Measurements from ENCODE around the gene ACTL8. TPM values are rescaled to one million over a fixed set of nuclear protein-coding genes. Genes with fewer than 3 reads are reported as not detected.

Gene ACTL8
- total RNA-seq, 1 donor from 2014 or later: not detected

- no peak for DNase-seq (ENCODE audit: low read depth in 2 of 2)
These were observed 87.6 kb downstream of the ACTL8 start for GRCh38 chr1:17842686-17843085.

GRCh38 chr1:17844185-17844826 is 89.2 kb downstream of the ACTL8 start:
- no peak for DNase-seq (ENCODE audit: low read depth in 2 of 2)

GRCh38 chr1:17845583-17845982 is 90.5 kb downstream of the ACTL8 start:
- no peak for DNase-seq (ENCODE audit: low read depth in 2 of 2)

GRCh38 chr1:17846341-17846740 is 91.2 kb downstream of the ACTL8 start:
- DNase-seq (ENCODE audit: low read depth in 2 of 2): no peak

GRCh38 chr1:17847111-17847510 is 92.0 kb downstream of the ACTL8 start:
- no peak for DNase-seq (ENCODE audit: low read depth in 2 of 2)

- DNase-seq (ENCODE audit: low read depth in 2 of 2): no peak
These were observed 94.1 kb downstream of the ACTL8 start for GRCh38 chr1:17849216-17849615.

- no peak for DNase-seq (ENCODE audit: low read depth in 2 of 2)
These were observed 95.9 kb downstream of the ACTL8 start for GRCh38 chr1:17851056-17851455.

- no peak for DNase-seq (ENCODE audit: low read depth in 2 of 2)
These were observed 97.2 kb downstream of the ACTL8 start for GRCh38 chr1:17852383-17852782.

- DNase-seq (ENCODE audit: low read depth in 2 of 2): no peak
These were observed 98.3 kb downstream of the ACTL8 start for GRCh38 chr1:17853241-17853935.

- no peak for DNase-seq (ENCODE audit: low read depth in 2 of 2)
These were observed 101.5 kb downstream of the ACTL8 start for GRCh38 chr1:17856496-17857108.

GRCh38 chr1:17857109-17857499 is 102.0 kb downstream of the ACTL8 start:
- no peak for DNase-seq (ENCODE audit: low read depth in 2 of 2)

- no peak for DNase-seq (ENCODE audit: low read depth in 2 of 2)
These were observed 102.9 kb downstream of the ACTL8 start for GRCh38 chr1:17857996-17858395.

GRCh38 chr1:17860812-17861211 is 105.7 kb downstream of the ACTL8 start:
- no peak for DNase-seq (ENCODE audit: low read depth in 2 of 2)

GRCh38 chr1:17861685-17862084 is 106.6 kb downstream of the ACTL8 start:
- no peak for DNase-seq (ENCODE audit: low read depth in 2 of 2)

GRCh38 chr1:17862121-17862520 is 107.0 kb downstream of the ACTL8 start:
- no peak for DNase-seq (ENCODE audit: low read depth in 2 of 2)

GRCh38 chr1:17865912-17866739 is 111.0 kb downstream of the ACTL8 start:
- DNase-seq (ENCODE audit: low read depth in 2 of 2): no peak

- no peak for DNase-seq (ENCODE audit: low read depth in 2 of 2)
These were observed 111.6 kb downstream of the ACTL8 start for GRCh38 chr1:17866740-17867029.

GRCh38 chr1:17867470-17867869 is 112.3 kb downstream of the ACTL8 start:
- DNase-seq (ENCODE audit: low read depth in 2 of 2): no peak

- no peak for DNase-seq (ENCODE audit: low read depth in 2 of 2)
These were observed 114.7 kb downstream of the ACTL8 start for GRCh38 chr1:17869815-17870214.

- no peak for DNase-seq (ENCODE audit: low read depth in 2 of 2)
These were observed 115.5 kb downstream of the ACTL8 start for GRCh38 chr1:17870679-17871078.

GRCh38 chr1:17873007-17873675 is 118.0 kb downstream of the ACTL8 start:
- DNase-seq (ENCODE audit: low read depth in 2 of 2): no peak

- no peak for DNase-seq (ENCODE audit: low read depth in 2 of 2)
These were observed 119.1 kb downstream of the ACTL8 start for GRCh38 chr1:17874231-17874630.
